ENCODE results near the gene TMEM151B.

TMEM151B gene

DNA sequence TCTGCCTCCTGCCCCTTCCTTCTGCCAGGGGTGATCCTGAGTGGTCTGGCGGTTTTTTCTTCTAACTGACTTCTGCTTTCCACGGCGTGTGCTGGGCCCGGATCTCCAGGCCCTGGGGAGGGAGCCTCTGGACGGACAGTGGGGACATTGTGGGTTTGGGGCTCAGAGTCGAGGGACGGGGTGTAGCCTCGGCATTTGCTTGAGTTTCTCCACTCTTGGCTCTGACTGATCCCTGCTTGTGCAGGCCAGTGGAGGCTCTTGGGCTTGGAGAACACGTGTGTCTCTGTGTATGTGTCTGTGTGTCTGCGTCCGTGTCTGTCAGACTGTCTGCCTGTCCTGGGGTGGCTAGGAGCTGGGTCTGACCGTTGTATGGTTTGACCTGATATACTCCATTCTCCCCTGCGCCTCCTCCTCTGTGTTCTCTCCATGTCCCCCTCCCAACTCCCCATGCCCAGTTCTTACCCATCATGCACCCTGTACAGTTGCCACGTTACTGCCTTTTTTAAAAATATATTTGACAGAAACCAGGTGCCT, 36.6 kb upstream of the TMEM151B start:
- DNase-seq = no peak

DNA sequence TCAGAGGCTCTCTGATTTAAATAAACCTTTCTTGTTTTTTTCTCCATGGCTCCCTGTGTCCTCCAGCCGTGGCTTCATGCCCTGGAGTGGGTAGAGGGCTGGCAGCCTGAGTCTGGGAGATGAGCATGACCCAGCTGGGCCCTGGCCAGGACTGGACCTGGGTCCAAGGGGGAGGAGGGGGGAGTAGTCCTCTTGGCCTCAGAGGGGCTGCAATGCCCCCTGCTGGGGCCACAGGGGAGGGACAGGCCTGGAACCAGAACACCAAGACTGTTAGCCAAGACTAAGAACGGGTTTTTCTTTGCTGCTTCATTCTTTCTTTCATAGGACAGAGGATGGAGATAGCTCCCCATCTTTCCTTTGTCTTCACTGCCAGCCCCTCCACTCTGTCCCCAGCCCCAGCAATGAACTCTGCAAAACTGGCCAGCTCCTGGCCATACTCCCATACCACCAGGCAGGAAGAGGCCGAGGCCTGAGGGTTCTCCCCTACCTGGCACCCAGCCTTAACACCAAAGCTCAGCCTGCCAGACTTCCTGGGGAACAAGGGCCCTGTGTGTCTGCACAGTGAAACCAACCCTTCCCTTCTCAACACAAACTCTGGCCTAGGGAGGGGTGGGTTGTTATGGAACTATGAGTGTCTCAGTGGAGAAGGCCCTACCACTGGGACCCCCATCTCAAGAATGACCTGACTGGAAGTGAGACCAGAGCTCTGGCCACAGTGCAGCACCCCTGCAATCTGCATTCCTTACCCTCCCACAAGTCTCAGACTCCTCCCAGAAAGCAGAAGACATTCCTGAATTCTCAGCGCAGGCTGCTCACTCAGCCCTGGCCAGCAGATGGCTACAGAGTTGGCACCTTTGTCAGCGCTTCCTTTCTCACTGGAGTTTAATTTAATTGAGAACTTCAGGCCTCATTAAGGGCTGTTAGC, 35.9 kb upstream of the TMEM151B start:
- no peak for DNase-seq

DNA sequence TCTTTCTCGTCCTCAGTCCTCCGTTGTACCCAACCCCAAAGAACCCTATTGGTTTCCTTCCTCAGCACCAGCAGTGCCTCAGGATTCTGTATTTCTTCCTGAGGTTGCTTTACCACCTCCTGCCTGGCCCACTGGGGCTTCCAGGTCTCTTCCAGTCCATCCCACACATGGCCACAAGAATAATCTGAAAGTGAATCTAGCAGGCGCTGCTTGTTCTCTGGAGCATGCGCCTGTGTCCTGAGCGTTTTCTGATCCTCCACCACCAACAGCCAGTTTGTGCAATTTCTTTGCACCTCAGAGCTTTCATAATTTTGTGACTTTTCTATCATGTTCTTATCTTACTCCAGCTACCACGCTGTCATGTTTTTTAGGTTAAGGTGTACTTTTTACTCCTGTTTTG, 35.0 kb upstream of the TMEM151B start:
- no peak for DNase-seq

DNA sequence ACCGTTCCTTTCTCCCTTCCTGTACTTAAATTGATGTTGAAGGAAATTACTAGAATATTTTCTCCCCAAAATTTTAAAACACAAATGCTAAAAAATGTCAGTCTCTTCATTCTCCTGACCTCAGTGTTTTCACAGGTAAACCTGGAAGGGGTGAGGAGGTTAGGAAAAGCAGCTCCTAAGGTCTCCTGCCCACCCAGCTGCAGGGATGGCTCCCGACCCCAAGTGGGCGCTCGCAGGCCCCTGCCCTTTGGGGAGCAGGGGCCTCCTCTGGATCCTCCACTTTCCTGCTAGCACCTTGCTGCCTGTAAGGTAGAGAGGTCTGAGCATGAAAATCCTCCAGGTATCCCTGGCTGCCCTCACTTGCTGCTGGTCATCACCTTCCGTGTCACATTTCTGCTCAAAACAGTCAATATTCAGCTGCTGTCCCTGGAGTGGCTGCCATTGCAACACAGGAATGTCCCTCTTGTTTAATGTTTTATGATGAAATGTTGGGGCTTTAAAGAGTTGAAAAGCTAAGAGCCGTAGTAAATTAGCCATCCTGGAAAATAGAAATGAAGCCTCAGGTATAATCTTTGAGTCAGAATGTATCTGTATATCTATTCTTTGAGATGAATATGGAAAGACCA, 34.2 kb upstream of the TMEM151B start:
- no peak for DNase-seq

DNA sequence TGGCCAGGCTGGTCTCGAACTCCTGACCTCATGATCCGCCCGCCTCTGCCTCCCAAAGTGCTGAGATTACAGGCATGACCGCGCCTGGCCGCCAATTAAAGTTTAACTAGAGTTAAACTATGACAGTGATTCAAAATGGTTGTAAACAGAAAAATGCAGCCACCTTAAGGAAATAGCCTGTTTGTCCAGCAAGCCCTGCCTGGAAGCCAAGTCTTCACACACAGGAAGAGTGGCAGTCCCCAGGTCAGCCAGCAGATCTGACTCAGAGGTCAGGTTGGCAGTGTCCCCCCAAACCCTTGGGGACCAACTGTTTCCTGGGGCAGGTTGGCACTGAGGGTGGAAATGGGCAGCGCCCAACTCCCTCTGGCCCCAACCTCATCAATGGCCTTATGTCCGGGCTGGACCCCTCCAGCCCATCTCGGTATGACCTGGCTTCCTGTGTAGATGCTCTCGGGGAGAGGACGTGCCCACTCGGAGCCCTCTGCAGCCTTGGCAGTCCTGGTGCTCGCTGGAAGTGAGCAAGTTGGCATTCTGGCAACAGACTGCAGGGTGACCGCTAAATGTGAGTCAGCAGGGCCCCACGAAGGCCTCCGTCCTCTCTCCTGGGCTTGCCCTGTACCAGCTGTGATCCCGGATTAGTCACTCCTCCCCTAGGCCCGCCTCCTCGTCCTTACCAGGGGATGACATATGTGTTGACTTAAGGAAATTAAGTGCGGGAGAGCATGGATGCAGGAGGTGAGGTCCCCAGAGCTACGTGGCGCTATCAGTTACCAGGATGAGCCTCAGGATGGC, 33.0 kb upstream of the TMEM151B start:
- DNase-seq = peak; percentile 89

DNA sequence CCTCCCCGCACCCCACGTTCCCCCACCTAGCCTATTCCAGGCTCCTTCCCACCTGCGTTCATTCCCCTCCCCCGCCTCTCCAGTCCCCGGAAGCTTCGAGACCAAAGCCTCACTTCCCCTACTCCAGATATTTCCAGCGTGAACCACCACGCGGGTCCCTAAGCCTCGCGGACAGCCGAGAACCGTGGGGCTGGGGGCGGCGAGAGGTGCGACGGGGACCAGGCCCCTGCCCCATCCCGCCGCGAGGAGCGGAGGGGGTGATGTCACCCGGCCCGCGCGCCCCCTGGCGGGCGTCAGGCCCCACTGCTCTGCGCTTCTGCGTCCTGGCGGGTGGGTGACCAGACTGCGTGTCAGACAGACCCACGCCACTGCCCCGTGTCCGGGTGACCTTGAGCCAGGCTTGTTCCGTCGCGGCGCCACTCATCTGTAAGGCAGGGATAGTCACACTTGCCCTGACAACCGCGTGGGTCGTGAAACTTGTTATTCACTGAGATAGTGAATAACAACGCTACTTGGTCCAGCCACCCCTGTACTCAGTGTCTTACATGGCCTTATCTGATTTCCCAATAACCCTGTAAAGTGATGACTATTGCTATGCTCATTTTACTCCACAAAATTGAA, 32.3 kb upstream of the TMEM151B start:
- DNase-seq = peak; percentile 93

DNA sequence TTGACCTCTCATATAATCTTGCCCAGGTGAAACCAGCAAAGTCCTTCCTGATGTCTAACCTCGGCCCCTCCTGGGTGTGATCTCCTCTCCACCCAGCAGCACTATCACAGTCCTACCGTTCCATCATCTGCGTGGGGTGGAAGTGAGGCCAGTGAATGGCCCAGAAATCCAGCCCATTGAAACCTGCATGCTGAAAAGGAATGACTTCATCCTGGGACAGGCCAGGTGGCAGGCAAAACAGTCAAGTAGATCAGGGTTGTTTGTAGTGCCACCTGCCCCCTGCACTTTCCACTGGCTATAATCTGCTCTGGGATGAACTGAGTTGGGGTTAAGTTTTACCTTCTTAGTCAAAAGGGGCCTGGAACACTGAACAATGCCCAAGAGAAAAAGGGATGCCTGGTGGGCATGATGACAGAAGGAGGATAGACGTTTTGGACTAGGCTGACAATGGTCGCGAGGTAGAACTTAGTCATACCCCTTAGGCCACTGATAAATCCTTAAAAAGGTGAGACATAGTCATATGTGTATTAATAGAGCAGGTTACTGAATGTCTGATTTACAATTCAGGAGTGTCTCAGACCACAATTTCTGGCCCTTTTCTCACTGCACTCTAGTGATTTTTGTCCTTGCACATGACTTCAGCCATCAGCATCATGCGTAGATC, 31.4 kb upstream of the TMEM151B start:
- DNase-seq = no peak

DNA sequence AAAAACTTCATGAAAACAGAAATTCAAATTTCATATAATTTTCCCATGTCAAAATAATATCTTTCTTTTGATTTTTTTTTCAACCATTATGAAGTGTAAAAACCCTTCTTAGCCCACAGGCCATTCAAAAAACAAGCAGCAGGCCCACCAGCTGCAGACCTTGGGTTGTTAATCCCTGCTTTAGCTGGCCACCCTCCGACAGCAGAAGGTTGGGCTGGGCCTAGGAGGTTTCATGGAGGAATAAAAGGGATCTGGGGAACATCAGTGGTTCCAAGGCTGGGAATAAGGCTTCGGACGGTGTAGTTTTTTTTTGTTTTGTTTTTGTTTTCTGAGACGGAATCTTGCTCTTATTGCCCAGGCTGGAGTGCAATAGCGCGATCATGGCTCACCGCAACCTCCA, 26.9 kb upstream of the TMEM151B start:
- DNase-seq = no peak

DNA sequence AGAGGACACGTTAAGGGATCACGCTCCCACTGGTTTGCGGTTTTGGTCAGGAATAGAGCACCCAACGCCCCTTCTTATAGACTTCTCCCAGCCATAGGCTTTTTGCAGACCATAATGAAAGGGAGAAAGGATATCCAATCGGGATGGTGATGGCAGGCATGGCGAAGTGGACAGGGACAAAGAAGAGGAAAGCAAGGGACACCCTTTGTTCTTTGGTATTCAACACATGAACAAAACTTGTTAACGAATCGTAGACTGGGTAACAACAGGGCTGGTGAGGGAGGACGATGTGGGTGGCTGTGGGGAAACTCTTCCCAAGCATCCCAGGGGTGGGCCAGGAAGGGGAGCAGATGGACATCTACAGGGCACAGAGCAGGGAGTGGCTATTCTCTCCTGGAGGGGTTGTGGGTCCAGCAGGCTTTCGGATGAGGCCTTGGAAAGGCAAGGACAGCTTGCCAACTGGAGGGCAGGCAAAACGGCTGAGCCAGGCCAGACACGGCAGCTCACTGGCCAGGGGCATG, 24.8 kb upstream of the TMEM151B start:
- DNase-seq = no peak

DNA sequence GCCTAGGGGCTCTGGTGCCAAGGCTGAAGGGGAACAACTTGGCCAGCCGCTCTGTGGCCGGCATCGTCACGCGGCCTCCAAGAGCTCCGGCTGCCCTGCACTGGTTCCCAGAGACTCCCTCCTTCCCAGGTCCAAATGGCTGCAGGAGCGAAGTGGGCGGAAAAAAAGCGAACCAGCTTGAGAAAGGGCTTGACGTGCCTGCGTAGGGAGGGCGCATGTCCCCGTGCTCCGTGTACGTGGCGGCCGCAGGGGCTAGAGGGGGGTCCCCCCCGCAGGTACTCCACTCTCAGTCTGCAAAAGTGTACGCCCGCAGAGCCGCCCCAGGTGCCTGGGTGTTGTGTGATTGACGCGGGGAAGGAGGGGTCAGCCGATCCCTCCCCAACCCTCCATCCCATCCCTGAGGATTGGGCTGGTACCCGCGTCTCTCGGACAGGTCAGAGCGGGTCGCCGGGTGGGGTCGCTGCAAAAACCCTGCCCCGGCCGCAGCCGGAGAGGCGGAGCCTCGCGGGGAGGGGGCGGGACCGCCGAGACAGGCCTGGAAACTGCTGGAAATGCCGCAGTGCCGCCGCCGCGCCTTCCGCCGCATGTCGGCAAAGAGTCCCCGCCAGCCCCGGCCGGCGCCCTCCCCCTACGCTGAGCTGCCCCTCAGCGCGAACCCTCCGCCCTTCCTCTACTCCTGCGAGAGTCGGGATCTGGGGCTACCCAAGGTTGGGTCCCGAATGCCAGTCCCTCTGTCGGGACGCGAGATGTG, 24.2 kb upstream of the TMEM151B start:
- DNase-seq = peak; percentile 95

DNA sequence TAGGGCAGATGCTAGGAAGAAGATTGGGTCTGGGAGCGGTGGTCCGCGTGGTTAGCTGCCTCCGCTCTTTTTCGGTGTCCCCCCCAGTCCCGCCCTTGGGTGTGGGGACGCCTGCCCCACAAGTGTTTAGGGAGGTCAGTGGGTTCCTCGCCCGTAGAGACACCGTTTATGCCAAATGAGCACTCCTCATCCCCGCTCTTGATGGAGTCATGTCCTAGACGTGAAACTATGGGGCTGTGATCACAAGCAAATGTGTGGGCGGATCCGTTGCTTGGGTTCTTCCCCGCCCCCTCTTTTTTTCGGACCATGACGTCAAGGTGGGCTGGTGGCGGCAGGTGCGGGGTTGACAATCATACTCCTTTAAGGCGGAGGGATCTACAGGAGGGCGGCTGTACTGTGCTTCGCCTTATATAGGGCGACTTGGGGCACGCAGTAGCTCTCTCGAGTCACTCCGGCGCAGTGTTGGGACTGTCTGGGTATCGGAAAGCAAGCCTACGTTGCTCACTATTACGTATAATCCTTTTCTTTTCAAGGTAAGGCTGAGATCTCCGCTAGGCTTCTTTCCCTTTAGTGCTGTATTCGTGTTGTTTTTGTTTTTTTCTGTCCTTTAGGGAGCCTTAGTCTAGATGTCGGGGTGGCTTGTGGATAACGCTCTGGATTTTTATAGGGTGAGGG, 23.4 kb upstream of the TMEM151B start, which contains the start of gene HSP90AB1:
Gene HSP90AB1, plus strand, starts transcription at position 439 of the 675 bp plus-strand sequence. CDS start 1,529 bp downstream, outside the sequence.
- peak; percentile 98 for DNase-seq

DNA sequence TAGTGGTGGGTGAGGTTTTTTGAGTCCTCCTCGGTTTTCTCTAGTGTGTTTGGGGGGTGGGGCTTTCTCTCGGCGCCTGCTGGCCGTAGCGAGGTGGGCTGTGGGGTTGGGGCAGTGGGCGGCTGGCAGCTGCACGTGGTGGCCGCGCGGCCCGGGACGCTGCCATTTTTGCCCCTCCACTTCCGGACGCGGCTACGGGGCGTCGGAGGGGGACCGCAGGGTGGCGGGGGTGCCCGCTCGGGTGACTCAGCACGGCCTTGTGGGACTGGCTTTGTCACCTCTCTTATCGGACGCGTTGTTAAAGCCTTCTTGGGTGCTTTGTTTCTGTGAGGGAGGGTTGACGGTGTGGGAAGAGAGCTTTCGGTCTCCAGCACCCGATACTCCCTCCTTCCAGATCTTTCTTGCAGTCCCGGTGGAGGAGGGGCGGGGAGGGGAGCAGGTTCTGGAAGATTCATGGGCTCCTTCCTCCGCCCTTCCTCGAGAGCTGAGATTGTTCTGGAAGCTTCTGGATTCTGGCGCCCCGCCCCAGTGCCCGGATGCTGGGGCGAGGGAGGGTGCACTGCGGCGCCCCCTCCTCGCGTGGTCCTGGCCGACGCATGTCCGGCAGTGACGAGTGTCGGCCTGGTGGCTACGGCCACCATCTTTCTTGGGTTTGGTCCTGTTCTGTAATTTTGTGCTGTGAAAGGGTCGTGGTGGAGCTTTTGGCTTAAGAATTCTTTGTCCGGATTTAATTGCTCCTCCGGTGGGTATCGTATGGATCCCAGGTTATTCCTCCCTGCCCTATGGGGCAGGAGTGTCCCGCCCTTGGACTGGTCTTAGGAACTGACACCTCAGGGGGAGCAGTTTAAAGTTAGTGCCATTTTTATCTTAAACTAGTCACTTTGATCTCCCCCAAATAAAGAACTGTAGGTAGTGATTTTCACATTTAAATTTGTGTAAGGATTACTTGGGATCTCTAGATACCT, 22.6 kb upstream of the TMEM151B start:
- DNase-seq = peak; percentile 96

DNA sequence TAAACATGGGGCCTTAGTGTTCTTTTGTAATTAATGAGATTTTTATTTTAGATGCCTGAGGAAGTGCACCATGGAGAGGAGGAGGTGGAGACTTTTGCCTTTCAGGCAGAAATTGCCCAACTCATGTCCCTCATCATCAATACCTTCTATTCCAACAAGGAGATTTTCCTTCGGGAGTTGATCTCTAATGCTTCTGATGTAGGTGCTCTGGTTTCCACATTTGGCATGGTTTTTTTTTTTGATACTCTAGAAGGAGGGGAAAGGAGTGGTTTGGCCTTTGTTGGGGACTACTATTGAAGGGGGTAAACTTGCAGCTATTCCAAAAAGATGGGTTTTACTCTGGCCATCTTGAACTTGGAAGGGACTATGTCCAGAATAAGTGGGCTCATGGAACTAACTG, 21.7 kb upstream of the TMEM151B start:
- DNase-seq = no peak

DNA sequence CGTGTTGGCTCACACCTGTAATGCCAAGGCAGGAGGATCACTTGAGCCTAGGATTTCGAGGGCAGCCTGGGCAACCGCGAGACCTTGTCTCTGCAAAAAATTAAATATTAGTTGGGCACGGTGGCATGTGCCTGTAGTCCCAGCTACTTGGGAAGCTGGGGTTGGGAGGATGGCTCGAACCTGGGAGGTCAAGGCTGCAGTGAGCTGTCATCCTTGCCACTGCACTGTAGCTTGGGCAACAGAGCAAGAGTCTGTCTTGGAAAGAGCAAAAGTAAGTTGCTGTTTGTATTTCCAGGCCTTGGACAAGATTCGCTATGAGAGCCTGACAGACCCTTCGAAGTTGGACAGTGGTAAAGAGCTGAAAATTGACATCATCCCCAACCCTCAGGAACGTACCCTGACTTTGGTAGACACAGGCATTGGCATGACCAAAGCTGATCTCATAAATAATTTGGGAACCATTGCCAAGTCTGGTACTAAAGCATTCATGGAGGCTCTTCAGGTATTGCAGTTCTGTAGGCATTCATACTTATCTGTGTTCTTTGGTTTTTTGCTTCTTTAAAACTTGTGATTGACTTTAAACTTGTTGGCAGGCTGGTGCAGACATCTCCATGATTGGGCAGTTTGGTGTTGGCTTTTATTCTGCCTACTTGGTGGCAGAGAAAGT, 21.0 kb upstream of the TMEM151B start:
- DNase-seq = no peak

DNA sequence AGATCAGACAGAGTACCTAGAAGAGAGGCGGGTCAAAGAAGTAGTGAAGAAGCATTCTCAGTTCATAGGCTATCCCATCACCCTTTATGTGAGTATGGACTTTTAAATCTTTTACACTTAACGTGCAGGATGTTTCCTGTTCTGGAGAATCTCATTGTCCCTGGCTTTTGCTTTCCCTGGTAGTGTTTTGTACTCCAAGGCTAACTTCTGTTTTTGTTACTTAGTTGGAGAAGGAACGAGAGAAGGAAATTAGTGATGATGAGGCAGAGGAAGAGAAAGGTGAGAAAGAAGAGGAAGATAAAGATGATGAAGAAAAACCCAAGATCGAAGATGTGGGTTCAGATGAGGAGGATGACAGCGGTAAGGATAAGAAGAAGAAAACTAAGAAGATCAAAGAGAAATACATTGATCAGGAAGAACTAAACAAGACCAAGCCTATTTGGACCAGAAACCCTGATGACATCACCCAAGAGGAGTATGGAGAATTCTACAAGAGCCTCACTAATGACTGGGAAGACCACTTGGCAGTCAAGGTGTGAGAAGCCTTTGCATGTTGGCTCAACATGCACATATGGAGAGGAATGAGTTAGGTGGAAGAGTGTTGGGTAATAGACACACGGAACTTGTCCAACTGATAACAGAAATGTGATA, 20.1 kb upstream of the TMEM151B start:
- DNase-seq = no peak

DNA sequence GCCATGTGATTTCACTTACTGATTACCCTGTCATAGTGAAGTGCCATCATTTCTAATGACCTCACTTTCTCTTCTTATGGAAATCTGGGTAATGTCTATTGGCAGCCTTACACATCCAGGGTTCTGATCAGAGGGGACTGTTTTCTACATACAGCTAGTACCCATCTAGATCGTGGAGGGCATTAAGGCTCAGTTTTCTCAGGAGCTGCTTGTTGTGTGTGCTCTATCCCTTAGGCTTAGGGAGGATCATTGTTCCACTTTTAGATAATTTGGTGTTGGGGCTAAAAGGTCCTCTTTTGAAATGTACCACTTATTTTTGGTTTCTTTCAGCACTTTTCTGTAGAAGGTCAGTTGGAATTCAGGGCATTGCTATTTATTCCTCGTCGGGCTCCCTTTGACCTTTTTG, 19.5 kb upstream of the TMEM151B start:
- DNase-seq = no peak

DNA sequence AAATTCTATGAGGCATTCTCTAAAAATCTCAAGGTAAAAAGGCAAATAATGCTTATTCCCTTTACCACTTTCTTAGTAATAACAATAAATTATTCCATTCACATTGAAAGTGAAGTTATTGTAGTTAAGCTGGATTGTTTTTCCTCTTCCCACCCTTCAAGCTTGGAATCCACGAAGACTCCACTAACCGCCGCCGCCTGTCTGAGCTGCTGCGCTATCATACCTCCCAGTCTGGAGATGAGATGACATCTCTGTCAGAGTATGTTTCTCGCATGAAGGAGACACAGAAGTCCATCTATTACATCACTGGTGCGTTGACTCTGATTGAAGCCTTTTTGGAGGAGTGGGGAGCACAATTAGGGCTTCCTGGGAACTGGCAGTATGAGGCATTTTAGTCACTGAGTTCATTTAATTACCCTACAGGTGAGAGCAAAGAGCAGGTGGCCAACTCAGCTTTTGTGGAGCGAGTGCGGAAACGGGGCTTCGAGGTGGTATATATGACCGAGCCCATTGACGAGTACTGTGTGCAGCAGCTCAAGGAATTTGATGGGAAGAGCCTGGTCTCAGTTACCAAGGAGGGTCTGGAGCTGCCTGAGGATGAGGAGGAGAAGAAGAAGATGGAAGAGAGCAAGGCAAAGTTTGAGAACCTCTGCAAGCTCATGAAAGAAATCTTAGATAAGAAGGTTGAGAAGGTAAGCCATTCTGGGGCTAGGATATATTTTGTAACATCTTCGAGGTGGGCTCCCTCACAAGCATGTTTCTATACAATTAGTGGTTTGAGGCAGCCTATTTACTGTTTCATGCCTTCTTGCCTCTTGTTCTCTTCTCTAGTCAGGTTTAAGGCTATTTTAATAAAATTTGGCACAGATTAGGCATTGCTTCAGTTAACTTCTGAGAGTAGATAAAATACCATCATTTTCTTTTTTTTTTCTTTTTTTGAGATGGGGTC, 18.4 kb upstream of the TMEM151B start:
- no peak for DNase-seq

All from activated effector memory CD4-positive, alpha-beta T cell treated with anti-CD3 and anti-CD28 coated beads, Interleukin-2, amount 50 U/mL, for 16 hours (primary cell).